Activated CD4-positive, alpha-beta T cell treated with anti-CD3 and anti-CD28 coated beads, Interleukin-2, amount 50 U/mL, for 16 hours (primary cell): ENCODE results near the gene GPAT2.
"Not testable (repeated sequence)": the region's sequence is repeated elsewhere in the genome, so short reads cannot be mapped to it uniquely, and the experiment has no call there.

Experiments used
- DNase-seq: peaks from one replicate; pipeline ENCODE4 v3.0.0-alpha.2; 2020

The GPAT2 gene

GRCh38 chr2:96034792-96035191 lies at the start of gene GPAT2:
GPAT2 (minus strand) TSS chr2:96034916; CDS start chr2:96032359, 2,557 bp downstream.
- not testable (repeated sequence) for DNase-seq

DNA sequence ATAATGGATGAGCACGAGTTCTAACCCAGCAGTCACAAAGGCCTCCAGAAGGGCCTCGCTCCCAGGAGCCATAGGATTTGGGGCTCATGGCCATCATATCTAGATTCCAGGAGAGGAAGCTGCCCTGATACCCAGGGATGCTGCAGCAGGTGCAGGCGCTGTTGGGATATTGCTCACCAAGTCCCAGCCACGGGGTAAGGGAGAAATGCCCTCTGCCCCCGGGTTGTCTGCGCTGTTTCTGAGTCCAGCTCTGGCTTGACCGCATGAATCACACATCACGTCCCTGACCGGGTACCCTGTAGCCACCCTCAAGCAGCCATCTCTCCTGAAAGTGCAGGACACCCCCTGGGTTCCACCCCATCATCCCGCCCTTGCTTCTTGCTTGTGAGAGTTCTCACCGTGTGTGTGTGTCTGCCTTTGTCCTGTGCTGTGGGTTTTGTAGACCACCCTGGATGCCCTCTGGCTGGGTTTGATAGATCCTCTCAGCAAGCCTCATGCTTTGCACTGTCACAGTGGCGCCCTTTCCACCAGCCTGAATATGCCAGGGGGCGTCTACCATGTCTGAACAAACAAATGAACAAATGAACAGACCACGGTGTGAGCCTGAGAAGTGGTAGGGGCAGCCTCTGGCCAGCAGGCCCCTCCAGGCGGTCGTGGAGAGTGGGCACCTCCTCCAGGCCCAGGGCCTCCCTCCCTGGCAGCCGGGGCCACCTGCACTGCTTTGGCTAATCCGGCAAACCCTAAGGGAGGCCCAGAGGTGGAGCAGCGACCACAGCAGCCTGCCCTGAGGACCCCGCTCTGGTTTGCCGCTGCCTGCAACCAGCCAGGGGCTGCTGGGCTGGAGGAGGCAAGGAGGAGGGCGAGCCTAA lies 49.5 kb upstream of the GPAT2 start:
- no peak for DNase-seq

GRCh38 chr2:96083064-96083939 lies 48.6 kb upstream of the GPAT2 start:
- no peak for DNase-seq

DNA sequence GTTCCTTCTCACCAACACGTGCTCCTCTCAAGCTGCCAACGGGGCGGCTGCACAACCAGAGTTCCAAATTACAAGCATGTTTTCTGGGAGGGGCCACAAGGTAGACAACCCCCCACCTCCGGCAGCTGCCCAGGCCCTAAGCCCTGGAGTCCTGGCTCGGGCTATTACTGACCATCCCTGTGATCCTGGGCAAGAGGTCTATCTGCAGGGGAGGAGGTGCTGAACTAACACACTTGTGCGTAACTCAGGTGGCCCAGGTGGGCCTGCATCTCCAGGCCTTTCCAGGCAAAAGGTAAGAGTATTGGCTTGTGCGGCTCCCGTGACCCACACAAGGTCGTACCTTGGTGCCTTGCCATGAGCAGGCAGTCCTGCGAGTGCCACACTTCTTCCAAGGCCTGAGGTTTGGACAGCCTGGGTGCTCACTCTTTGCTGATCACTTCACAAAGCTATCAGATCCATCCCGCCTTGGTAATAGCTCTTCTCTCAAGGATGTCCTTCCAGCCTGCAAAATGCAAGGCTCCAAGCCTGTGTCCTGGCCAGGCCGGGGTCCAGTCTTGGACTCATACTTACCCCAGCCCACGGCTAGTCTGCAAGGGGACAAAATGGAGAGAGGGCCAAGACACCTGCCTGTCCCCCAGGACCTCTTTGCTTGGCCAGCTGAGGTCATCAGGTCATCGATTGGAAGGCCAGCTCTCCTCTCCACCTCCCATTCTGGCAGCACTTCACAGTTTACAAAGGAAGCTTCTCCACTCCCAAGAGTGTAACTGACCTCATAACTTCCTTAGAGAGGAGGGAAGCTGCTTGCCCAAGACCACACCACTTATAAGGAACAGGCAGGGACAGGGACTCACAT lies 47.7 kb upstream of the GPAT2 start:
- DNase-seq: no peak

DNA sequence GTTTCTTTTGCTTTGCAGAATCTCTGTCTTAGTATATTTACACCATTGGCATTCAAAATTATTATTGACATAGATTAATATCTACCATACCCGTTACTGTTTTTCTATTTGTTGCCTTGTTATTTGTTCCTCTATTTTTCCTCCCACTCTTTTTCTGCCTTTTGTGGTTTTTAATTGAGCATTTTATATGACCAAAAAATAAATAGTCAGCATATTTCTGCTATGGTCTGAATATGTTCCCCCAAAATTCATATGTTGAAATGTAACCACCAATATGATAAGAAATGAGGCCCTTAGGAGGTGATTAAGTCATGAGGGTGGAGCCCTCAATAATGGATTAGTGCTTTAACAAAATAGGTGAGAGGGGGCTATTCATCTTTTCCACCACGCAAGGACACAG lies 46.3 kb upstream of the GPAT2 start:
- no peak for DNase-seq

- DNase-seq: no peak
Observed at GRCh38 chr2:96075199-96075771, 40.6 kb upstream of the GPAT2 start.

GRCh38 chr2:96074156-96074555 lies 39.4 kb upstream of the GPAT2 start:
- DNase-seq: no peak

DNA sequence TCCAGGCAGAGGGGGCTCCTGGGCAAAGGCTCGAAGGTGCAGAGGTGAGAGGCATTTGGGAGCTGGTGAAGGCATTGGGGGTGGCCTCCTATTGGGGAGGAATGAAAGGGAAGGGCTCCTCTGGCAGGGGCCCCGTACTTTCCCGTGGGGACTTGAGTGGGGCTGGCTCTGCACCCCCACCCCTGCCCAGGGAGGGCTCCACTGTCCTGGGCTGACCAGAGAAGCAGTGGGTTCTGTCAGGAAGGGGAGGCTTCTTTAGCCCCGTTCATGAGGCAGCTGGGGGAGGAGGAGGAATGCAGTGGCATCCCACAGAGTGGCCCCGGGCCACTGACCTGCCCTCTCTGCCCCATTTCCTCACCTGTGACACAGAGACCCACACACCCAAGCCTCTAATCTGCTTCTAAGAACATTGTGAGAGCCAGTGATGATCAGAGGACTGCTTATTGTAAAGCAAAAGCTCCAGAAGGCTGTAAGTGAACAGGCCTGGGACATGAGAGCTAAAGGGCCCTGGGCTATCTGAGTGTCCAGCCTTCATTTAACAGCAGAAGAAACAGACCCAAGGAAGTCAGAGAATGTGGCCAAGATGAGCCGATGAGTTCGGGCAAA lies 38.6 kb upstream of the GPAT2 start:
- no peak for DNase-seq

DNA sequence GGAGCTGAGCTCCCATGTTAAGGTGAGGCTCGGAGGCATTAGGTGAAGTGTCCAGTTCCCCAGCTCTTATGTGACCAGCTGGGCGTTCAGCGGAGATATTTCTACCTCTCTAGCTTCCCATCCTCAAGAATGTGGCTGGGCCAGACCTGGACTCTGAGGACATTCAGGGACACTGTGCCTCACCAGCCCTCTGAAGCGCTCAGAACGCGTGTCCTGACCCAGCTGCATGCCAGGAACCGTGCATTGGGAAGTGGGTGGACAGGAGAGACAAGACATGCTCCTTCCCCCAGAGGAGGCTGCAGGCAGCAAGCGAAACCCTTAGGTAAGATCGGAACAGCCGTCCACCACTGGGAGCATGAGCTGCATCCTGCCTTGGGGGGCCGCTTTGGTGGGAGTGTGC lies 38.0 kb upstream of the GPAT2 start:
- DNase-seq: no peak

DNA sequence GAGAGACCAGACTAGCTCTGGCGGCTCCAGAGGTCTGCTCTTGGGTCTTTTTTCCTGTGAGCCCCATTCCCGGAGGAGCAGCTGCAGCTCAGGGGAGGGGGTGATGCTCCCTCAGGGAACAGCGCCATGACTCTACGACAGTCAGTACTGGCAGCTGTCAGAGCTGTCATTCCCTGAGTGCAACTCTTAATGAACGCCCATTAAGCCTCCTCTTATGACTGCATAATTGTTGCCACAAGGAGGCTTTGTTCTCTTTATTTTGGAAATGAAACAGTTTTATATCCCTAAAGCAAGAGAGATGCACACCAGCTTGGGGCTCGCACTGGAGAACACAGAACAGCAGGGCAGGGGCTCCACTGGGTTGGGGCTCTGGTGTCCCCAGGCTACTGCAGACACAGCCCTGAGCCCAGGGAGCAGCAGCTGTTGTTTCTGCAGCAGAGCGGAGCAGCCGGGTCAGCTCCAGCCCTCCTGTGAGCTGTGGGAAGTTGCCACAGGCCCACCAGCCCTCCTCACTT lies 37.3 kb upstream of the GPAT2 start:
- DNase-seq: not testable (repeated sequence)

- not testable (repeated sequence) for DNase-seq
Observed at GRCh38 chr2:96071087-96071976, 36.6 kb upstream of the GPAT2 start.

GRCh38 chr2:96070351-96070750 lies 35.6 kb upstream of the GPAT2 start:
- DNase-seq: not testable (repeated sequence)

DNA sequence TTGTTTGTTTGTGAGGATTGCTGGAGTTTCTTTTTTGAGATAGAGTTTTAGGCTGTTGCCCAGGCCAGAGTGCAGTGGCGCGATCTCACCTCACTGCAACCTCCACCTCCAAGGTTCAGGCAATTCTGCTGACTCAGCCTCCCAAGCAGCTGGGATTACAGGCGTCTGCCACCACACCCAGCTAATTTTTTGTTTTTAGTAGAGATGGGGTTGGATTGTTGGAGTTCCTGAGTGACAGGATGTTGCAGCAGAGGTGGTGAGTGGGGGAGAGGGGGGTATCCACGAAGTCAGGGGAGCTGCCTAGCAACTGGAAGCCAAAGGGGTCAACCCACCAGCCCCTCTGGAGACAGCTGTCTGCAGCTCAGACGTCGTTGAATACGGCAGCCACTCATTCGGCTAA lies 35.2 kb upstream of the GPAT2 start:
- not testable (repeated sequence) for DNase-seq

DNA sequence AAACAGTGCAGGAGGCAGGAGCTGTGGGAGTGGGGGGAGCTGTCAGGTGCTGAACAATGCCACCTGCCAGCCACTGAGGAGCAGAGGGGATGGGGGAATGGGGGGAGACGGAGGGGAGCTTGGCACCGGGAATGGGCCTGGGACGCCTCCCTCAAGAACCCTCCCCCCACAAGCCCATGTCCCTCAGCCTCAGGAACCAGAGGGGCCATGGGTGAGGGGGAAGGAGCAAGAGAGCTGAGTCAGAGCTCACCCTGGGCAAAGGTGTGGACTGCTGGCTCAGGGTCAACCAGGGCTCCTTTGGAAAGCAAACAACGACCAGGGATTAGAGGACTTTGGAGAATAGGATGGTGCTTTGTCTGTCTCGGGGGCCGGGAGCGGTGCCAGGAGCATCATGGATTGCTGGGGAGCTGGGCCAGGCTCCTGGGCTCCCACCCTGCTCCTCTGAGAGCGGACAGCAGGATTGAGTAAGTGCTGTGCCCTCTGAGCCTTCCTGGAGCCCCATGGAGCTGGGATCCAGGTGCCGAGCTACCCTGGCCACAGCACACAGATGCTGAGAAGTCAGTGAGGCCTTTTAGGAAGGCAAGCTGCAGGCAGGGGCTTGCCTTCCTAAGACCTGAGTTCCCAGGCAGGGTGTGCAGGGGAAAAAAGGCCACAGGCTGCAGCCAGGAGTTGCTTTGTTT lies 33.3 kb upstream of the GPAT2 start:
- DNase-seq: not testable (repeated sequence)

DNA sequence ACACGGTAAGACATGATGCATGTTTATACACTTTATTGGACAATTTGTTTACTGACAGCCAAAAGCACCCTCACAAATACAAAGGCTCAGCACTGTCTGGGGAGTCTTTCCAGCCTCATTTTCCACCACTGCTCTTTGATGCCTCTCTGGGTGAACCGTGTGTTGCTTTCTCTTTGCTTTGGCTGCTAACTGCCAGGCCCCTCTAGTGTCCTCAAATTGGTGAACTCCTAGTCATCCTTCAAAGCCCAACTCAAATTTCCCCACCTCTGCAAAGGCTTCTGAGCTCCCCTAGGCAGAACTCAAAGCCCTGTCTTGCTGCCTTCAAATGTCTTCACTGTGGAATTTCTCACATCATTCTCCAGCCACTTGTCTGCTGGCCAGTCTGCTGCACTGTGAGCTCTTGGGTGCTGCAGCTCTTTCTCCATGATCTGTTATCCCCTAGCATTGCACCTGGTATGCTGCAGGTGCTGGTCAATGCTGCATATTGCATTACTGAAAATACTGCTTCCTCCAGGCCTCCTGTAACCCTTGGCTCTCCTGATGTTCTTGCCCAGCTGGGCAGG lies 32.5 kb upstream of the GPAT2 start:
- not testable (repeated sequence) for DNase-seq

DNA sequence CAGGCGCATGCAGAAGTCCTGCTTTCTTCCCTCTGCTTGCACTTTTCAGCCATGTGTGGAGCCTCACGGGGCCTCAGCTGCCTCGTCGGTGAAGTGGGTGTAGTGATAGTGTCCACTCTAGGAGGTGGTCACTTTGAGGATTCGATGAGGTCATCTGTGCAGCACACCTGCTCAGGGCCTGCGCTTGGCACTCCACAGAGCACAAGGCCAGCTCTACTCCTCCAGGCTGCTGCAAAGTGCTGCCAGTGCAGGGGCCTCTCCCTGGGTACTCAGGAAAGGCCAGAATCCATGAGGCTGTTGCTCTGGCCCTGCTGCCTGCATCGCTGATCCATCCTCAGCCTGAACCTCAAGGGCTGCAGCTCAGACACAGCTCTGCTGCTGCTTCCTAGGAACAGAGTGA lies 31.8 kb upstream of the GPAT2 start:
- DNase-seq: not testable (repeated sequence)

DNA sequence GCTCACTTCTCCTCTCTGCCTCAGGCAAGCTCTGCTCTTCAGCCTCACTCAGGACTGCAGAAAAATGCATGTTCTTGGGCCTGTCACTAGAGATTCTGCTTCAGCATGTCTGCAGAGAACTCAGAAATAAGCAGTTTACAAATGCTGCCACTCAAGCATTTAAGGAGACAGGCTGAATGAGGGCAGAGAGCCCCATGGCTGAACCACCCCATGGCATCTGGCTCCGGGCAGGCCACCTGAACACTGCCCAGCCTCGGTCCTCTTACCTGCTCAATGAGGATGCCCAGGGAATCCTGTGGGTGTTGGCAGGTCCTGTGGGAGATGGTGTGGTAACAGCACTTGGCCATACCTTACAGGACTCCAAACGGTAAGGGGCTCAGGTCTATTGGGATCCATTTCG lies 31.2 kb upstream of the GPAT2 start:
- not testable (repeated sequence) for DNase-seq

- no peak for DNase-seq
Observed at GRCh38 chr2:96065381-96065930, 30.7 kb upstream of the GPAT2 start.

DNA sequence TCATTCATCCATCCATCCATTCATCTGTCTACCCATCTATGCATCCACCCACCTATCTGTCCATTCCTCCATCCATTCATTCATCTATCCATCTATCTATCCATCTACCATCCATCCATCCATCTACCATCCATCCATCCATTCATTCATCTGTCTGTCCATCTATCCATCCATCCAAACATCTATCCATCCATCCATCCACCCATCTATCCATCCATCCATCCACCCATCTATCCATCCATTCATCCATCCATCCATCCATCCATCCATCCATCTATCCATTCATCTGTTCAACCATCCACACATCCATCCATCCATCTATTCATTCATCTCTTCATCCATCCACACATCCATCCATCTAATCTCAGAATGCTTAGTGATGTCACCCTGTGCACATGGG lies 30.0 kb upstream of the GPAT2 start:
- DNase-seq: not testable (repeated sequence)
